Calu3 (cell line): Measurements from ENCODE around the gene CACNA1D. TPM values are rescaled to one million over a fixed set of nuclear protein-coding genes. Genes with fewer than 3 reads are reported as not detected.
A peak's percentile ranks its signal among the peaks of the same experiment; 100 is the strongest.
"Not testable (repeated sequence)": the region's sequence is repeated elsewhere in the genome, so short reads cannot be mapped to it uniquely, and the experiment has no call there.

ENCODE experiments used
- BruUV-seq: library from RNA; stranded (reverse); fragments of 400-500 nt; replicated peaks from 2 replicates; lab custom pipeline; 2021; lab: Mats Ljungman, UMichigan
- CTCF ChIA-PET: fragments of 300-600 bp; sonication (Branson Sonifier 250); formaldehyde crosslinking; loops from one replicate; lab custom pipeline; 2022; ENCODE audit warnings: antibody characterized with exemption; lab: Charles Lee
- DNase-seq: peaks from one replicate; pipeline ENCODE4 v3.0.0; 2022
- H3K27ac Mint-ChIP-seq: one replicate; pipeline ENCODE4 v1.8.0; 2022; ENCODE audit warnings: mixed read lengths; ENCODE audit not compliant: unreplicated experiment
- H3K27me3 Mint-ChIP-seq: one replicate; pipeline ENCODE4 v1.8.0; 2022; ENCODE audit warnings: mixed read lengths; ENCODE audit not compliant: unreplicated experiment
- H3K36me3 Mint-ChIP-seq: one replicate; pipeline ENCODE4 v1.8.0; 2022; ENCODE audit warnings: mild to moderate bottlenecking, moderate library complexity, mixed read lengths; ENCODE audit not compliant: insufficient read depth, unreplicated experiment
- H3K4me1 Mint-ChIP-seq: one replicate; pipeline ENCODE4 v1.8.0; 2022; ENCODE audit warnings: mild to moderate bottlenecking, low read depth, mixed read lengths; ENCODE audit not compliant: unreplicated experiment
- H3K4me3 Mint-ChIP-seq: one replicate; pipeline ENCODE4 v1.8.0; 2022; ENCODE audit warnings: mild to moderate bottlenecking, low read depth, moderate library complexity, mixed read lengths; ENCODE audit not compliant: unreplicated experiment
- H3K9me3 Mint-ChIP-seq: one replicate; pipeline ENCODE4 v1.8.0; 2022; ENCODE audit warnings: low read depth, mixed read lengths; ENCODE audit not compliant: unreplicated experiment
- intact Hi-C: fragments of 100-400 bp; cut with micrococcal nuclease; formaldehyde crosslinking; loops from one replicate; pipeline ENCODE4 v1.10.0; 2022; ENCODE audit not compliant: unreplicated experiment
- total RNA-seq: library from RNA; stranded (reverse); gene quantifications from 2 replicates; pipeline ENCODE4 v1.2.3, GENCODE V29; 2022
- TF ChIP-seq, protein P1 (sequence below): fragments of 200-600 bp; IDR thresholded peaks from one replicate; pipeline ENCODE4 v1.8.0; 2022; ENCODE audit warnings: antibody characterized with exemption; ENCODE audit not compliant: unreplicated experiment

Gene CACNA1D
- total RNA-seq, 1 experiment from 2014 or later = 48.3 TPM

DNA sequence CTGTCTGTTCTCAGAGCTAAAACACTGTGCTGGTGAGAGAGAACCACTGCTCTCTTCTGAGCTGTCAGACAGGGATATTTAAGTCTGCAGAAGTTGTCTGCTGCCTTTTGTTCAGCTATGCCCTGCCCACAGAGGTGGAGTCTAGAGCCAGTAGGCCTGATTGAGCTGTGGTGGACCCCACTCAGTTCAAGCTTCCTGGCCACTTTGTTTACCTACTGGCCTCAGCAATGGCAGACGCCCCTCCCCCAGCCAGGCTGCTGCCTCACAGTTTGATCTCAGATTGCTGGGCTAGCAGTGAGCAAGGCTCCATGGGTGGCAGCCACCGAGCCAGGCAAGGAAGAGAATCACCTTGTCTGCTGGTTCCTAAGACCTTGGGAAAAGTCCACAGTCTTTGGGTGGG lies 21.0 kb upstream of the CACNA1D start:
- H3K4me3 Mint-ChIP-seq = no peak overlapping the region
- no peak overlapping the region for H3K27ac Mint-ChIP-seq
- peaks cover 15% of the 10 kb centered on the region for H3K4me1 Mint-ChIP-seq
- H3K36me3 Mint-ChIP-seq = peaks cover 4% of the 10 kb centered on the region
- no peaks in the 10 kb centered on the region for H3K27me3 Mint-ChIP-seq
- TF ChIP-seq, protein P1, sequence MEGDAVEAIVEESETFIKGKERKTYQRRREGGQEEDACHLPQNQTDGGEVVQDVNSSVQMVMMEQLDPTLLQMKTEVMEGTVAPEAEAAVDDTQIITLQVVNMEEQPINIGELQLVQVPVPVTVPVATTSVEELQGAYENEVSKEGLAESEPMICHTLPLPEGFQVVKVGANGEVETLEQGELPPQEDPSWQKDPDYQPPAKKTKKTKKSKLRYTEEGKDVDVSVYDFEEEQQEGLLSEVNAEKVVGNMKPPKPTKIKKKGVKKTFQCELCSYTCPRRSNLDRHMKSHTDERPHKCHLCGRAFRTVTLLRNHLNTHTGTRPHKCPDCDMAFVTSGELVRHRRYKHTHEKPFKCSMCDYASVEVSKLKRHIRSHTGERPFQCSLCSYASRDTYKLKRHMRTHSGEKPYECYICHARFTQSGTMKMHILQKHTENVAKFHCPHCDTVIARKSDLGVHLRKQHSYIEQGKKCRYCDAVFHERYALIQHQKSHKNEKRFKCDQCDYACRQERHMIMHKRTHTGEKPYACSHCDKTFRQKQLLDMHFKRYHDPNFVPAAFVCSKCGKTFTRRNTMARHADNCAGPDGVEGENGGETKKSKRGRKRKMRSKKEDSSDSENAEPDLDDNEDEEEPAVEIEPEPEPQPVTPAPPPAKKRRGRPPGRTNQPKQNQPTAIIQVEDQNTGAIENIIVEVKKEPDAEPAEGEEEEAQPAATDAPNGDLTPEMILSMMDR = no peak
- no TSS peak for BruUV-seq
- CTCF ChIA-PET = no interaction called here
- no peak for DNase-seq
- H3K9me3 Mint-ChIP-seq = peaks cover 2% of the 10 kb centered on the region
- intact Hi-C loops = no loop called here

DNA sequence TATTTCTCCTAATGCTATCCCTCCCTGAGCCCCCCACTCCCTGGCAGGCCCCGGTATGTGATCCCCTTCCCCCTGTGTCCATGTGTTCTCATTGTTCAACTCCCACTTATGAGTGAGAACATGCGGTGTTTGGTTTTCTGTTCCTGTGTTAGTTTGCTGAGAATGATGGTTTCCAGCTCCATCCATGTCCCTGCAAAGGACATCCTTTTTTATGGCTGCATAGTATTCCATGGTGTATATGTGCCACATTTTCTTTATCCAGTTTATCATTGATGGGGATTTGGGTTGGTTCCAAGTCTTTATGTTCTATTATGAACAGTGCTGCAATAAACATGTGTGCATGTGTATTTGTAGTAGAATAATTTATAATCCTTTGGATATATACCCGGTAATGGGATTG lies 18.0 kb upstream of the CACNA1D start:
- H3K4me3 Mint-ChIP-seq, intact Hi-C loops, CTCF ChIA-PET, DNase-seq, H3K9me3 Mint-ChIP-seq, H3K27ac Mint-ChIP-seq, H3K27me3 Mint-ChIP-seq, BruUV-seq: not testable (repeated sequence)
- H3K4me1 Mint-ChIP-seq = peaks cover 29% of the 10 kb centered on the region
- H3K36me3 Mint-ChIP-seq = peaks cover 11% of the 10 kb centered on the region

DNA sequence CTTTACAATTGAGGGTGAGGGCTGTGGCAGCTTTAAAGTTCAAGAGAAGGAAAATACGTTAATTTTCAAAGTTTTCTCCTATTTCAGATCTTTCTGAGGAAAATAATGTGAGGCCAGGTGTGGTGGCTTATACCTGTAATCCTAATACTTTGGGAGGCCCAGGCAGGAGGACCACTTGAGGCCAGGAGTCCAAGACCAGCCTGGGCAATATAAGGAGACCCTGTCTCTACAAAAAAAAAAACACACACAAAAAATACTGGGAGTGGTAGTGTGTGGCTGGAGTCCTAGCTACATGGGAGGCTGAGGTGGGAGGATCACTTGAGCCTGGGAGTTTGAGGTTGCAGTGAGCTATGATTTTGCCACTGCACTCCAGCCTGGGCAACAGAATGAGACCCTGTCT lies 16.7 kb upstream of the CACNA1D start:
- peak overlapping the region; percentile 93 for H3K27ac Mint-ChIP-seq
- peaks cover 38% of the 10 kb centered on the region for H3K4me1 Mint-ChIP-seq
- not testable (repeated sequence) for BruUV-seq, H3K4me3 Mint-ChIP-seq, H3K9me3 Mint-ChIP-seq, DNase-seq, H3K27me3 Mint-ChIP-seq
- CTCF ChIA-PET = interaction anchor here (0.7 to 2.0 kb wide), 3 partner anchors 13 to 158 kb away, joined by 3 to 14 read pairs (median 8); partner anchors contain the start of gene CACNA1D
- intact Hi-C loops = loop anchor here (2.0 kb wide), 1 partner anchor 29 kb away; no protein-coding TSS in a partner anchor
- H3K36me3 Mint-ChIP-seq = peaks cover 11% of the 10 kb centered on the region

DNA sequence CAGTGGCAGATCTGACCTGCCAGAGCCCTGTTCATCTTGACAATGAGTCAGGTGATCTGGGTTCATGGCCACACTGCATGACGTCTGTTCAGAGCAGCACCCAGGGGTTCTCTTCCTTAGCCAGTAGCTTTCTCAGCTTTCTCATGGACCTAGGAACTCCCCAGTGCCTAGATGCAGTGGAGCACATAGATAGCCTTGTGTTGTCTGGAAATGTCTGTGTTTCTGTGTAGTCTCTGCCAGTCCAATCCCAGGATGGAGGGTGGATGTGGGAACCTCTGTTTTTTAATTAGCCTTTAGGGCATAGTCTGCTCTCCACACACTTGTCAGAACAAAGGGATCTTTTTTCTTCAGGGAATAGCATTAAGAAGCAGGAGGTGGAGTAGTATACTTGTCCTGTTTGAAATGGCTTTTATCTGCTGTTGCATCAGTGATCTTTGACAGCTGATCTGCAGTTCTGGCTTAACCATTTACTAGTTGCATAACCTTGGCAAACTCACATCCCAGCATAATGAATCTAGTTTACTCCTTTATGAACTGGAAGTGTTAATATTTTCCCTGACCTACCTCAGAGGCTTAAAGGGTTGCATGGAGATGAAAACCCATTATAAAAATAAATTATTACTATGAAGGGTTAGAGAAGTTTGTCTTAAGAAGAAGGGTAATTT lies 16.1 kb upstream of the CACNA1D start:
- Mint-ChIP-seq H3K27ac (peak overlapping the region; percentile 93), H3K4me3 (no peak overlapping the region), H3K36me3 (peaks cover 11% of the 10 kb centered on the region), H3K9me3 (no peaks in the 10 kb centered on the region), H3K4me1 (peaks cover 38% of the 10 kb centered on the region), H3K27me3 (no peaks in the 10 kb centered on the region)
- intact Hi-C loops = loop anchor here (2.0 kb wide), 1 partner anchor 29 kb away; no protein-coding TSS in a partner anchor
- DNase-seq = peak; percentile 69
- TF ChIP-seq, protein P1 = no peak
- no TSS peak for BruUV-seq
- CTCF ChIA-PET = interaction anchor here (0.7 to 2.0 kb wide), 6 partner anchors 9 to 159 kb away, joined by 3 to 14 read pairs (median 3); partner anchors contain the start of gene CACNA1D

DNA sequence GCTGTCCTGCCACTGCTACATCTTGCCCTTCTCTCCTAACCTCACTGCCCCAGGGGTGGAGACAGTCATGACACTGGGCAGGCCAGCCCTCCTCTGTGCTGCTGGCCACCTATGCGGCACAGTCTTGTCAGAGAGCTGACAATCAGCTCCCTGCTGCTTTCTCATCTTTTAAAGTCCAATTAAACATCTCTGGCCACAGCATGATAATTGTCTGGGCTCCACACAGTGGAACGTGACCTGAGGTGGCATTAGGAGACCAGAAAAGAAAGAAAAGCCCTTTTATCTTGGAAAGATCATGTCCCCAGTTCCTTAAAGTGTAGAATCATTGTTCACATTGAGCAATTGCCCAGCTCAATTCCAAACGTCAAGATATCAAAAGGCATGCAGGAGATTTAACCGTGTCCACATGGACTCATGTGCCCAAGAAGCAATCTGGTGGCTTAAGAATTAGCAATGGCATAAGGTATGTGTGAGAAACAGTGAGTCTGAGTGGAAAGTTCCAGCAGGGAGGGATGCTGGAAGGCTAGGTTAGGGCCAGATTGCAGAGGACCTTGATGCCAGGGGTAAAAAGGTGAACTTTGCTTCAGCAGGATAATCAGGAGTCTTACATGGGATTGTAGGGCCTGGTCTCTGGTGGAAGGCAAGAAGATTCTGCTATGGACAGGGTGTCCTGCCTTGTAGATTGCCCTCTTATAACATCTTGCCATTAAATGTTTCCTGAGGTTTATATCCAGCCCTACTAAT lies 15.3 kb upstream of the CACNA1D start:
- H3K4me3 Mint-ChIP-seq = peak overlapping the region; percentile 32
- intact Hi-C loops = loop anchor here (2.0 kb wide), 1 partner anchor 28 kb away; no protein-coding TSS in a partner anchor
- H3K36me3 Mint-ChIP-seq = peaks cover 11% of the 10 kb centered on the region
- BruUV-seq = no TSS peak
- peaks cover 38% of the 10 kb centered on the region for H3K4me1 Mint-ChIP-seq
- TF ChIP-seq, protein P1 = no peak
- DNase-seq = peak; percentile 32
- H3K27ac Mint-ChIP-seq = peak overlapping the region; percentile 93
- no peaks in the 10 kb centered on the region for H3K27me3 Mint-ChIP-seq
- no peaks in the 10 kb centered on the region for H3K9me3 Mint-ChIP-seq
- CTCF ChIA-PET = interaction anchor here (1.1 to 2.0 kb wide), 4 partner anchors 8 to 151 kb away, joined by 3 to 14 read pairs (median 3); partner anchors contain the start of gene CACNA1D
